ENCODE measurements around the gene MR1.

Gene MR1

DNA sequence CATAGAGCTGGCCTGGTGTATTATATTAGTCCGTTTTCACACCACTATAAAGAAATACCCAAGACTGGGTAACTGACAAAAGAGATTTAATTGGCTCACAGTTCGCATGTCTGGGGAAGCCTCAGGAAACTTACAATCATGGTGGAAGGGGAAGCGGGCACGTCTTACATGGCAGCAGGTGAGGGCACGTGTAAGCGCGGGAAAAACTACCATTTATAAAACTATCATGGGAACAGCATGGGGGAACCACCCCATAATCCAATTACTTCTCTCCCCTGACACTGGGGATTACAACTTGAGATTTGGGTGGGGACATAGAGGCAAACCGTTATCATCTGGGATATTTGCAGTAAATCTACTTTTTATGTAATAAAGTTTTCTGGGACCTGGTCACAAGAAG, 61.5 kb downstream of the MR1 start:
- Histone ChIP-seq H3K9ac (ENCODE audit: low read length) (no peak overlapping the region), H3K4me3 (ENCODE audit: low read length) (no peak overlapping the region), H3K27me3 (replicated peaks; ENCODE audit: control insufficient read depth, insufficient read depth, low read length) (no peaks in the 10 kb centered on the region), H3K9me3 (ENCODE audit: control insufficient read depth, low read length) (no peaks in the 10 kb centered on the region), H3K4me1 (ENCODE audit: control insufficient read depth, insufficient read depth, low read length) (peaks cover 69% of the 10 kb centered on the region), H3K36me3 (ENCODE audit: control insufficient read depth, insufficient read depth, low read length, severe bottlenecking) (no peaks in the 10 kb centered on the region)
- no peak for DNase-seq (ENCODE audit: low read depth)

DNA sequence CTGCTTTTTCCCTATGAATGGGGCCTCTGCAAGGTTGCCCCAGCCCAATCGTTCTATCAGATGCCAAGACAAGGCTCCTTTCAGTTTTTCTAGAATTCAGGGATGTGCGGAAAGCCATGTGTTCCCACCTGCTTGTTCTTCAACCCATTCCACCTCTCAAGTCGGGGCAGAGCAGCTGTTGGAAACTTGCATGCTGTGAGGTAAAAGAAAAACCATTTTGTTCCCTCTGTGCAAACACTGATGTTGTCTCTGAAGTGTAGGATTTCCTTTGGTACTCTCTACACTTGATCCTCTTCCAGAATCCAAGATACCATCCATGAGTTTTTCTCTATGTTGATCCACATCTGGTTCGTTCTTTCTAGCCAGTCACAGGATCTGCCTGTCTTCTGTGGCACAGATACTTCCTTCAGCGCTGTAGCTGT, 62.0 kb downstream of the MR1 start:
- peak overlapping the region; percentile 43 for H3K9ac ChIP-seq (ENCODE audit: low read length)
- peak; percentile 50 for DNase-seq (ENCODE audit: low read depth)
- no peaks in the 10 kb centered on the region for H3K9me3 ChIP-seq (ENCODE audit: control insufficient read depth, low read length)
- H3K4me3 ChIP-seq (ENCODE audit: low read length): peak overlapping the region; percentile 59
- H3K4me1 ChIP-seq (ENCODE audit: control insufficient read depth, insufficient read depth, low read length): peaks cover 68% of the 10 kb centered on the region
- no peaks in the 10 kb centered on the region for H3K27me3 ChIP-seq (replicated peaks; ENCODE audit: control insufficient read depth, insufficient read depth, low read length)
- H3K36me3 ChIP-seq (ENCODE audit: control insufficient read depth, insufficient read depth, low read length, severe bottlenecking): no peaks in the 10 kb centered on the region

DNA sequence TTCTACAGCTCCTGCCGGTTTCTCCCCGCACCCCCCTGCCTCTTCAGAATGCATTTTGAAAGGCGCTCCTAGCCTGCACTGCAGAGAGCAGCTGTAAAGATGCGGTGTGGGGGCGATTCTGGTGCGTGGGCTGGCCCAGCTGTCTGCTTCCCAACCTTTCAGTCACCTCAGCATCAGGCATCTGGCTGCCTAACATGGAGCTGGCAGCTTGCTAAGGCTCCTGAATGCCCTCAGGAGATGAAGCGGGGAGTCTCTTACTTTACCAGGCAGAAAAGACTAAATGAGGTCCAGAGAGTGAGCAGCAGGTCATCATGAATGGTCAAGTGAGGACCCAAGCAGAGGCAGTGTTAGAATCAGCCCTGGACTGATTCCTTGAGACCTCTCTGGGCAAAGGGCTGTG, 63.5 kb downstream of the MR1 start:
- H3K36me3 ChIP-seq (ENCODE audit: control insufficient read depth, insufficient read depth, low read length, severe bottlenecking): no peaks in the 10 kb centered on the region
- peak overlapping the region; percentile 42 for H3K9ac ChIP-seq (ENCODE audit: low read length)
- no peak for DNase-seq (ENCODE audit: low read depth)
- H3K4me3 ChIP-seq (ENCODE audit: low read length): no peak overlapping the region
- H3K27me3 ChIP-seq (replicated peaks; ENCODE audit: control insufficient read depth, insufficient read depth, low read length): no peaks in the 10 kb centered on the region
- no peaks in the 10 kb centered on the region for H3K9me3 ChIP-seq (ENCODE audit: control insufficient read depth, low read length)
- peaks cover 64% of the 10 kb centered on the region for H3K4me1 ChIP-seq (ENCODE audit: control insufficient read depth, insufficient read depth, low read length)

DNA sequence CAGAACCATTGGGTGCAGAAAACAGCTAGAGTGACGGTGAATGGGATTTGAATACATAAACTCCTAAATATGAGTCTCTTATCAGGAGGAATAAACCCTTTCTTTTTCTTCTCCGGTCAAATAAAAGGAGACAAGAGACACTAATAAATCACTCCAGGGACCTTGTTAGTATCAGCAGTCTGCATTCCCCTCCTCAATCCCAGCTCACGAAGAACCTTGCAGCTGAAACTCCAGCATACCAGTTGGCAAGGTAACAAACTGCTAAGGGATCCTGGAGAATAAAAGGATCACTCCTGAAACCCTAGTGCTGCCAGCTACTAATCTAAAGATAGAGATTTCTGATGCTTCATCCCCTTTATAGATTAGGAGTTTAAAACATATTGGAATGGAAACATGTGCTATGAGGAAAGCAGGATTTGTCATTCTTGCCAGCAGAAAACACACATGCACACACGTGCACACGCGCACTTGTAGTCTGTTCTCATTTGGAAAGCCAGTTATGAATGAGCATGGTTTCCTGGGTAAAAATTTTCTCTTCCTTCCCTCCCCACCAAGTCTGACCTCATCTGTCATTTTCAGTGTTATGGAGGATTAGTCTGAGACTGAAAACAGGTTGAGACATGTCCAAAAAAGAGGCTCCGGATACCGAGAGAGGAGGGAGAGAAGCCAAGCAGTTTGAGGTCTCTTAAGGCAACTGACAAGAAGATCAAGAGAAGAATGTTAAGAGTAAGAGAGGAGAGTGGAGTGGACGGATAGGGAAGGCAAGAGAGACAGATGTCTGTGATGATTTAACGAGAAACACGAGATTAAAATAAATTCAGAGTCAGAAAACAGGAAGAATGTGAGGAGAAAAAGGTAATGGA, 65.6 kb downstream of the MR1 start:
- H3K9me3 ChIP-seq (ENCODE audit: control insufficient read depth, low read length): no peaks in the 10 kb centered on the region
- H3K36me3 ChIP-seq (ENCODE audit: control insufficient read depth, insufficient read depth, low read length, severe bottlenecking): no peaks in the 10 kb centered on the region
- H3K9ac ChIP-seq (ENCODE audit: low read length): peak overlapping the region; percentile 0
- peak overlapping the region; percentile 37 for H3K4me3 ChIP-seq (ENCODE audit: low read length)
- no peaks in the 10 kb centered on the region for H3K27me3 ChIP-seq (replicated peaks; ENCODE audit: control insufficient read depth, insufficient read depth, low read length)
- peaks cover 68% of the 10 kb centered on the region for H3K4me1 ChIP-seq (ENCODE audit: control insufficient read depth, insufficient read depth, low read length)
- DNase-seq (ENCODE audit: low read depth): peak; percentile 69

DNA sequence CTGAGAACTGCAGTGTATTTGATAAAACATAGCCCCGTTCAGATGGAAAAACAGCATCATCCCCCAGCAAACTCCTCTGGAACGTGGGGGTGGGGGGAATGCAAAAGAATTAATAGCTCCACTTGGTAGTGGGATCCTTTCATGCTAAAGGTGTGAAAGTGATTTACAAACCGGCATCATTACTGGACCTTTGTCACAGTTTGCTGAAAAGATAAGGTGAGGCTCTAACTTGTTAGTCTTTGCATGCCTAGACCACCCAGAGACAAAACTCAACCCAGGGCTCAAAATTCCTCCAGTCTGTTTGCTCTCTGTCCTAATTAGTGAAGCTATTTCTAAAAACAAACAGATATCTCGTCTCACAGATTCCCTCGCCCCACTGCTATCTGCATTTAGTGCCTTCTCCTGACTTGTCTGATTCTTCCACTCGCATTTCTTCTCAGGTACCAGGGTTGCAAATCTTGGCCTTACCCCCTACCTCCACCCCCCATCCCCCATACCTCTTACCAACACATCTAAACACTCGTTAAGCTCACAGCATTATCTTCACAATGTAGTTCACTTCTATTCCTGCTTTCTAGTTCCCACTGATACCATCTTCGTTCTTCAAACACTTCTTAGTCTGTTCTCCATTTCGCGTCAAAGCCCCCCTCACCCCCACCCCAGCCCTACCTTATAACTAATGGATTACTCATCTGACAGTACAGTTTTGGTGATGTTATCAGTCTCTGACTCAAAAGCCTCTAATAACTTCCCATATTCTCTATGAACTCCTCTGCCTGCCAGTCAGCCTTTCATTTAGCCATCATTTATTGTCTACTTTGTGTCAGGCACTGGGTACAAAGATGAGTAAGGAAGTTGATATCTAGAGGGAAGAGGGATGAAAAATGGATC, 66.5 kb downstream of the MR1 start:
- Histone ChIP-seq H3K4me1 (ENCODE audit: control insufficient read depth, insufficient read depth, low read length) (peaks cover 61% of the 10 kb centered on the region), H3K36me3 (ENCODE audit: control insufficient read depth, insufficient read depth, low read length, severe bottlenecking) (no peaks in the 10 kb centered on the region), H3K9ac (ENCODE audit: low read length) (no peak overlapping the region), H3K9me3 (ENCODE audit: control insufficient read depth, low read length) (no peaks in the 10 kb centered on the region), H3K27me3 (replicated peaks; ENCODE audit: control insufficient read depth, insufficient read depth, low read length) (no peaks in the 10 kb centered on the region), H3K4me3 (ENCODE audit: low read length) (peak overlapping the region; percentile 37)
- no peak for DNase-seq (ENCODE audit: low read depth)

DNA sequence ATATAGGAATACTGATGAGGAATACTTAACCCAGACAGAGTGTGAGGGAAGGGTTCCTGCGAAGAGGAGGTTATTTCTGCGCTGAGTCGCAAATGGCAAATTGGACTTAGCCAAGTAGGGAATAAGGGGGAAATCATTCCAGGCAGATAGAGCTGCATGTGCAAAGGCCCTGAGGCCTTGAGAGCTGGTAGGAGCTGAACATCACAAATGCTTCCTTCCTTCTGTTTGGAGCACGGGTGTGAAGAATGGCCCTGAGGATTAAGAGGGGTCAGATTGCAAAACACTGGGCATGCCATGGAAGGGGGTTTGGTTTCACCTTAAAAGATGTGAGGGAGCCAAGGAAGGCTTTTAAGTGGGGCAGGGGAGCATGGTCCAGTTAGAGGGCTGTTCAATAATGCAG, 67.2 kb downstream of the MR1 start:
- Histone ChIP-seq H3K4me1 (ENCODE audit: control insufficient read depth, insufficient read depth, low read length) (peaks cover 54% of the 10 kb centered on the region), H3K9ac (ENCODE audit: low read length) (no peak overlapping the region), H3K4me3 (ENCODE audit: low read length) (no peak overlapping the region), H3K36me3 (ENCODE audit: control insufficient read depth, insufficient read depth, low read length, severe bottlenecking) (no peaks in the 10 kb centered on the region), H3K27me3 (replicated peaks; ENCODE audit: control insufficient read depth, insufficient read depth, low read length) (no peaks in the 10 kb centered on the region), H3K9me3 (ENCODE audit: control insufficient read depth, low read length) (no peaks in the 10 kb centered on the region)
- DNase-seq (ENCODE audit: low read depth): no peak

DNA sequence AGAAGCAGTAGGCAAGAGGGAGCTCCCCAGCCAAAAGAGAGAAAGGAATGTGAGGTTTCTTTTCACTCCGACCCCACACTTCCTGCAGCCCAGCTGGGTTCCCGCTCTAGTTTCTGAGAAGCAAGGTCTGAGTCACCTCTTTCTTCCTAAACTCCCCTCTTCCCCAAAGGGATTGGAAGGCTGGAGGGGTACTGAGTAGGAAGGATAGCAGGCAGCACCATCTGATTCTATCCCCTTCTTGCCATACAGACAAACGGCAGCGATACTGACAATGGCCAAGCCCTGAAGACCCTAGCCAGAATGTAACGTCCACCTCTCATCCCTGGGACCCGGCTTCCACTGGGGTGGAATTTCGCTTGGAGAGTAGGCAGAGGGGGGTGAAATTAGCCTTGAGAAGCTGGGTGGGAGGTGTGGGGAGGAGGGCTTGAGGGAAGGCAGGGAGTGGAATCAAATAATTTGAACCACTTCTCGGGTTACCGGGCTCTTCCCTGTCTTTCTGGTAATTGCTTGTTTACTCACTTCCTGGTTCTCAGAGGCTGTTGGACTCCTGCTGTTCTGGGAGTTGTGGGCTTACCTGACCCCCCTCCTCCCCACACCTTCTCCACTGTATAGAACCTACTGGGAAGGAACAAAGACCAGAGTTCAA, 67.9 kb downstream of the MR1 start:
- H3K9ac ChIP-seq (ENCODE audit: low read length): no peak overlapping the region
- peak; percentile 57 for DNase-seq (ENCODE audit: low read depth)
- H3K36me3 ChIP-seq (ENCODE audit: control insufficient read depth, insufficient read depth, low read length, severe bottlenecking): no peaks in the 10 kb centered on the region
- no peak overlapping the region for H3K4me3 ChIP-seq (ENCODE audit: low read length)
- H3K27me3 ChIP-seq (replicated peaks; ENCODE audit: control insufficient read depth, insufficient read depth, low read length): no peaks in the 10 kb centered on the region
- peaks cover 47% of the 10 kb centered on the region for H3K4me1 ChIP-seq (ENCODE audit: control insufficient read depth, insufficient read depth, low read length)
- H3K9me3 ChIP-seq (ENCODE audit: control insufficient read depth, low read length): no peaks in the 10 kb centered on the region

DNA sequence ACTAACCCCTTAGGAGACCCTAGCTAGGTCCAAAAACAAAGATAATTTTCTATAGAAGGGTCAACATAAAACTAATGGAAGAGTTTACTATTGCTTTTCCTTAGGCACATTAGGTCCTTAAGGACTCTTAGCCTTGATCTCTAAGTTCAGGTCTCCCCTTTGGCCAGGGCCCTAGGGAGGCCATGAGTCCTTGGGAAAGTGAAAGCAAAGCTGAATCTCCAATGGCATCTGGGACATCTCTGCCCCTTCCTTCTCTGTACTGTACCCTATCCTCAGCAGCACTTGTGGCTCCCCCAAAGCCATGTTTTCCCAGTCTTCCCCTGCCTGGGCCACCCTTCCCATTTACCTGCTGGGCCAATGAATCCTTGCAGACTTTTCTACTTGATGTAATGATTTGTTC, 69.1 kb downstream of the MR1 start:
- H3K27me3 ChIP-seq (replicated peaks; ENCODE audit: control insufficient read depth, insufficient read depth, low read length): no peaks in the 10 kb centered on the region
- no peaks in the 10 kb centered on the region for H3K9me3 ChIP-seq (ENCODE audit: control insufficient read depth, low read length)
- no peak for DNase-seq (ENCODE audit: low read depth)
- no peak overlapping the region for H3K9ac ChIP-seq (ENCODE audit: low read length)
- H3K4me3 ChIP-seq (ENCODE audit: low read length): no peak overlapping the region
- H3K4me1 ChIP-seq (ENCODE audit: control insufficient read depth, insufficient read depth, low read length): peaks cover 36% of the 10 kb centered on the region
- H3K36me3 ChIP-seq (ENCODE audit: control insufficient read depth, insufficient read depth, low read length, severe bottlenecking): no peaks in the 10 kb centered on the region

DNA sequence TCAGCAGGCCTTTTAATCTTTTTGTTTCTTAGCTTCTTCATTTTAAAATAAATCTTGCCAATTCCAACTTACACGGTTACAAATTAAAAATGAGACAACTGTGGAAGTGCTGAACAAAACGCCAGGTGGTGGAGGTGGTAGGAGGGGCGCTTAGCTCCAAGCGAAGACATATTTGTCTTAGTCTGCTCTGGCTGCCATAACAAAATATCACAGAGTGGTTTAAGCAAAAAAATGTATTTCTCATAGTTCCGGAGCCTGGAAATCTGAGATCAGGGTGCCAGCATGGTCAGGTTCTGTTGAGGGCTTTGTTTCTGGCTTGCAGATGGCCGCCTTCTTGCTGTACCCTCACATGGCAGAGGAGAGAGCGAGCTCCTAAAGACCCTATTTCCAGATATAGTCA, 69.6 kb downstream of the MR1 start:
- H3K36me3 ChIP-seq (ENCODE audit: control insufficient read depth, insufficient read depth, low read length, severe bottlenecking): no peaks in the 10 kb centered on the region
- no peaks in the 10 kb centered on the region for H3K27me3 ChIP-seq (replicated peaks; ENCODE audit: control insufficient read depth, insufficient read depth, low read length)
- H3K4me1 ChIP-seq (ENCODE audit: control insufficient read depth, insufficient read depth, low read length): peaks cover 36% of the 10 kb centered on the region
- H3K4me3 ChIP-seq (ENCODE audit: low read length): no peak overlapping the region
- no peaks in the 10 kb centered on the region for H3K9me3 ChIP-seq (ENCODE audit: control insufficient read depth, low read length)
- no peak for DNase-seq (ENCODE audit: low read depth)
- no peak overlapping the region for H3K9ac ChIP-seq (ENCODE audit: low read length)

DNA sequence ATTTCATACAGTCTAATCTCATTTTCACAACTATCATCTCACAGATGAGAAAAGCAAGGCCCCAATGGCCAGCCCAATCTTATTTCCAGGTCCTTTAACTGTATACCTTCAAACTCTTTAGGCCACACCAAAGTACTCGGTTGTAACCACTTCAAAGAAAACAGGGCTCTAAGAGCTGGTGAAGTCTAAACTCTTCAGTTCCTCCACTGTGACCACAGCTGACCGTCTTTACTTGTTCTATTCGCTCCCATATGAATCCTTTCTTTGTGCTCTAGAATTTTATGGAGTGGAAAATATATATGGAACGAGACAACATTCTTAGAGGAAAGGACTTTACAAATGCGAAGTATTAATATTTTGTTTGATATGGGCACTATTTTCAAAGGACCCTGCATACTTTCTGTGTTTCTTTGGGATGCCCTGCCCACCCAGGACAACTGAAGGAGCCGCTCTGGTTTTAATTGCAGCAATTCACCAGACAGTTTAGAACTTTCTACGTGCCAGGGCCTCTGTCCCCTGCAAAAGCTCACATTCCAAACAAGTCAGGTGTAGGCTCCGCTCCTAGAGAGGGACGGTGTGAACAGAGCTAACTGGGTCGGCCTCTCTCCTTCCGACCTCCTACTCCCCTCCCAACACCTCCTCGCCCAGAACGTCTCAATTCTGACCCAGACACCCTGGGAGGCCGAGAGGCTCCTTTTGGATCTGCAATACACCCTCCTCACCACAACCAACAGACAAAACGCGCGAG, 70.4 kb downstream of the MR1 start:
- Histone ChIP-seq H3K36me3 (ENCODE audit: control insufficient read depth, insufficient read depth, low read length, severe bottlenecking) (no peaks in the 10 kb centered on the region), H3K4me3 (ENCODE audit: low read length) (peak overlapping the region; percentile 87), H3K9ac (ENCODE audit: low read length) (peak overlapping the region; percentile 90), H3K9me3 (ENCODE audit: control insufficient read depth, low read length) (no peaks in the 10 kb centered on the region), H3K4me1 (ENCODE audit: control insufficient read depth, insufficient read depth, low read length) (peaks cover 32% of the 10 kb centered on the region), H3K27me3 (replicated peaks; ENCODE audit: control insufficient read depth, insufficient read depth, low read length) (no peaks in the 10 kb centered on the region)
- DNase-seq (ENCODE audit: low read depth): no peak

Measured in adipocyte (in vitro differentiated cells).